Activated CD4-positive, alpha-beta memory T cell treated with anti-CD3 and anti-CD28 coated beads for 36 hours (primary cell): Measurements from ENCODE around the gene CD69. TPM values are rescaled to one million over a fixed set of nuclear protein-coding genes. Genes with fewer than 3 reads are reported as not detected.
A peak's percentile ranks its signal among the peaks of the same experiment; 100 is the strongest.

Source experiments
- CTCF ChIA-PET: fragments of 350-600 bp; sonication (Branson Sonifier 250); formaldehyde crosslinking; loops from one replicate; lab custom pipeline; 2021; ENCODE audit warnings: antibody characterized with exemption, inconsistent platforms; lab: Charles Lee
- POLR2A ChIA-PET: fragments of 350-600 bp; sonication (Branson Sonifier 250); formaldehyde crosslinking; loops from one replicate; lab custom pipeline; 2021; ENCODE audit warnings: antibody characterized with exemption; lab: Charles Lee
- DNase-seq: peaks from one replicate; pipeline ENCODE4 v3.0.0-alpha.2; 2020
- H3K27ac Mint-ChIP-seq: one replicate; pipeline ENCODE4 v1.8.0; 2021; ENCODE audit warnings: mixed read lengths
- H3K27me3 Mint-ChIP-seq: one replicate; pipeline ENCODE4 v1.8.0; 2021; ENCODE audit warnings: mixed read lengths
- H3K36me3 Mint-ChIP-seq: one replicate; pipeline ENCODE4 v1.8.0; 2021; ENCODE audit warnings: mixed read lengths
- H3K4me1 Mint-ChIP-seq: one replicate; pipeline ENCODE4 v1.8.0; 2021; ENCODE audit warnings: low read depth, mixed read lengths
- H3K4me3 Mint-ChIP-seq: one replicate; pipeline ENCODE4 v1.8.0; 2021; ENCODE audit warnings: mild to moderate bottlenecking, mixed read lengths
- H3K9me3 Mint-ChIP-seq: one replicate; pipeline ENCODE4 v1.8.0; 2021; ENCODE audit warnings: mixed read lengths
- intact Hi-C: fragments of 100-400 bp; cut with micrococcal nuclease; formaldehyde crosslinking; loops from one replicate; pipeline ENCODE4 v1.15.1; 2023
- total RNA-seq, 2 experiments: library from RNA; stranded (reverse); gene quantifications; one replicate each; pipeline ENCODE4 v1.2.3, GENCODE V29; 2021

Gene CD69
- total RNA-seq = 100 to 1,000 TPM; 118 to 120 TPM

GRCh38 chr12:9760699-9761418 is at the start of gene CD69:
Gene CD69 (minus strand): TSS chr12:9760901. CDS start chr12:9760820, 81 bp downstream.
- CTCF ChIA-PET = interaction anchor here (0.8 to 3.8 kb wide), 10 partner anchors 10 to 127 kb away, joined by 3 to 74 read pairs (median 6); partner anchors contain the start of gene CLEC2D
- DNase-seq = peak; percentile 90
- Mint-ChIP-seq H3K9me3 (no peaks in the 10 kb centered on the region), H3K4me3 (peak within 1 kb of the TSS; percentile 100), H3K27ac (peak within 1 kb of the TSS; percentile 99), H3K27me3 (peaks cover 2% of the 10 kb centered on the region), H3K36me3 (peaks cover 48% of the 10 kb centered on the region), H3K4me1 (peaks cover 52% of the 10 kb centered on the region)
- POLR2A ChIA-PET = interaction anchor here (0.5 to 13.1 kb wide), 17 partner anchors 10 to 451 kb away, joined by 3 to 277 read pairs (median 23); partner anchors contain the start of genes CLEC2B, CLEC2D and GABARAPL1
- intact Hi-C loops = loop anchor here (1.0 to 2.0 kb wide), 5 partner anchors 9 to 111 kb away; partner anchors contain the start of genes CLEC2D and CLECL1

GRCh38 chr12:9809866-9810265 is 49.2 kb upstream of the CD69 start:
- no peak for DNase-seq
- Mint-ChIP-seq H3K27me3 (peaks cover 17% of the 10 kb centered on the region), H3K36me3 (no peaks in the 10 kb centered on the region), H3K4me3 (no peak overlapping the region), H3K9me3 (no peaks in the 10 kb centered on the region), H3K27ac (no peak overlapping the region), H3K4me1 (peaks cover 12% of the 10 kb centered on the region)
- intact Hi-C loops = loop anchor here (10.0 kb wide), 1 partner anchor 195 kb away; no protein-coding TSS in a partner anchor
- CTCF ChIA-PET = interaction anchor here (0.6 to 14.0 kb wide), 5 partner anchors 12 to 200 kb away, joined by 3 to 139 read pairs (median 3); partner anchors contain the start of gene CLEC12B
- POLR2A ChIA-PET = no interaction called here

- ChIA-PET POLR2A (no interaction called here), CTCF (interaction anchor here (0.8 to 14.0 kb wide), 4 partner anchors 12 to 200 kb away, joined by 3 to 139 read pairs (median 4); partner anchors contain the start of gene CLEC12B)
- Mint-ChIP-seq H3K9me3 (no peaks in the 10 kb centered on the region), H3K36me3 (no peaks in the 10 kb centered on the region), H3K4me1 (peaks cover 12% of the 10 kb centered on the region), H3K4me3 (no peak overlapping the region), H3K27ac (no peak overlapping the region), H3K27me3 (peaks cover 17% of the 10 kb centered on the region)
- intact Hi-C loops = no loop called here
- DNase-seq = no peak
Measured at GRCh38 chr12:9809338-9809737, 48.6 kb upstream of the CD69 start.

- ChIA-PET POLR2A (interaction anchor here (1.2 kb wide), 1 partner anchor 50 kb away, joined by 3 read pairs; no protein-coding TSS in a partner anchor), CTCF (interaction anchor here (1.4 to 14.0 kb wide), 4 partner anchors 11 to 332 kb away, joined by 4 to 139 read pairs (median 10); no protein-coding TSS in a partner anchor)
- peaks cover 8% of the 10 kb centered on the region for H3K4me1 Mint-ChIP-seq
- intact Hi-C loops = no loop called here
- H3K27me3 Mint-ChIP-seq = peaks cover 17% of the 10 kb centered on the region
- H3K27ac Mint-ChIP-seq = no peak overlapping the region
- no peaks in the 10 kb centered on the region for H3K36me3 Mint-ChIP-seq
- no peak for DNase-seq
- no peak overlapping the region for H3K4me3 Mint-ChIP-seq
- H3K9me3 Mint-ChIP-seq = no peaks in the 10 kb centered on the region
Measured at GRCh38 chr12:9808504-9808903, 47.8 kb upstream of the CD69 start.

- intact Hi-C loops = no loop called here
- Mint-ChIP-seq H3K4me1 (peaks cover 6% of the 10 kb centered on the region), H3K27ac (no peak overlapping the region), H3K27me3 (peaks cover 13% of the 10 kb centered on the region), H3K4me3 (no peak overlapping the region), H3K9me3 (no peaks in the 10 kb centered on the region), H3K36me3 (no peaks in the 10 kb centered on the region)
- ChIA-PET CTCF (interaction anchor here (1.6 to 14.0 kb wide), 2 partner anchors 58 to 346 kb away, joined by 3 to 139 read pairs; no protein-coding TSS in a partner anchor), POLR2A (no interaction called here)
- no peak for DNase-seq
Measured at GRCh38 chr12:9806714-9807113, 46.0 kb upstream of the CD69 start.

GRCh38 chr12:9805883-9806282 is 45.2 kb upstream of the CD69 start:
- peaks cover 4% of the 10 kb centered on the region for H3K4me1 Mint-ChIP-seq
- intact Hi-C loops = no loop called here
- ChIA-PET CTCF (interaction anchor here (1.1 to 14.0 kb wide), 2 partner anchors 8 to 57 kb away, joined by 4 to 139 read pairs; no protein-coding TSS in a partner anchor), POLR2A (no interaction called here)
- H3K27ac Mint-ChIP-seq = no peak overlapping the region
- peaks cover 13% of the 10 kb centered on the region for H3K27me3 Mint-ChIP-seq
- H3K36me3 Mint-ChIP-seq = no peaks in the 10 kb centered on the region
- H3K9me3 Mint-ChIP-seq = no peaks in the 10 kb centered on the region
- no peak overlapping the region for H3K4me3 Mint-ChIP-seq
- DNase-seq = no peak

GRCh38 chr12:9799961-9800360 is 39.3 kb upstream of the CD69 start:
- H3K27ac Mint-ChIP-seq = no peak overlapping the region
- no peaks in the 10 kb centered on the region for H3K36me3 Mint-ChIP-seq
- DNase-seq = no peak
- H3K9me3 Mint-ChIP-seq = no peaks in the 10 kb centered on the region
- ChIA-PET POLR2A (interaction anchor here (6.9 kb wide), 1 partner anchor 41 kb away, joined by 180 read pairs; the partner anchor contains the start of gene CD69), CTCF (interaction anchor here (1.1 to 10.7 kb wide), 8 partner anchors 14 to 340 kb away, joined by 3 to 624 read pairs (median 18); partner anchors contain the start of gene CD69)
- H3K27me3 Mint-ChIP-seq = no peaks in the 10 kb centered on the region
- H3K4me3 Mint-ChIP-seq = no peak overlapping the region
- peaks cover 27% of the 10 kb centered on the region for H3K4me1 Mint-ChIP-seq
- intact Hi-C loops = loop anchor here (5.0 to 10.0 kb wide), 2 partner anchors 342 to 555 kb away; no protein-coding TSS in a partner anchor

GRCh38 chr12:9797722-9798619 is 37.3 kb upstream of the CD69 start:
- peak; percentile 77 for DNase-seq
- ChIA-PET POLR2A (interaction anchor here (1.0 to 6.9 kb wide), 8 partner anchors 25 to 147 kb away, joined by 3 to 180 read pairs (median 6); partner anchors contain the start of genes CD69, CLEC2B and CLEC2D), CTCF (interaction anchor here (0.6 to 10.7 kb wide), 28 partner anchors 10 to 348 kb away, joined by 3 to 624 read pairs (median 5); partner anchors contain the start of genes CD69, CLEC7A and CLECL1)
- Mint-ChIP-seq H3K4me3 (no peak overlapping the region), H3K27ac (peak overlapping the region; percentile 54), H3K9me3 (no peaks in the 10 kb centered on the region), H3K27me3 (no peaks in the 10 kb centered on the region), H3K36me3 (no peaks in the 10 kb centered on the region), H3K4me1 (peaks cover 44% of the 10 kb centered on the region)
- intact Hi-C loops = loop anchor here (1.0 to 10.0 kb wide), 6 partner anchors 48 to 553 kb away; partner anchors contain the start of gene CLEC2B

- H3K36me3 Mint-ChIP-seq = no peaks in the 10 kb centered on the region
- H3K27ac Mint-ChIP-seq = peak overlapping the region; percentile 84
- H3K27me3 Mint-ChIP-seq = no peaks in the 10 kb centered on the region
- H3K4me1 Mint-ChIP-seq = peaks cover 54% of the 10 kb centered on the region
- intact Hi-C loops = loop anchor here (1.0 to 10.0 kb wide), 3 partner anchors 147 to 552 kb away; no protein-coding TSS in a partner anchor
- ChIA-PET POLR2A (interaction anchor here (1.1 to 6.9 kb wide), 7 partner anchors 34 to 146 kb away, joined by 3 to 180 read pairs (median 6); partner anchors contain the start of genes CD69, CLEC2B and CLEC2D), CTCF (interaction anchor here (0.7 to 10.7 kb wide), 20 partner anchors 11 to 343 kb away, joined by 3 to 624 read pairs (median 8); partner anchors contain the start of genes CD69 and CLEC7A)
- H3K9me3 Mint-ChIP-seq = no peaks in the 10 kb centered on the region
- no peak for DNase-seq
- peak overlapping the region; percentile 69 for H3K4me3 Mint-ChIP-seq
Measured at GRCh38 chr12:9796971-9797370, 36.3 kb upstream of the CD69 start.

- no peaks in the 10 kb centered on the region for H3K36me3 Mint-ChIP-seq
- no peak for DNase-seq
- peak overlapping the region; percentile 69 for H3K4me3 Mint-ChIP-seq
- CTCF ChIA-PET = interaction anchor here (1.6 to 10.7 kb wide), 9 partner anchors 12 to 334 kb away, joined by 5 to 624 read pairs (median 11); partner anchors contain the start of genes CD69 and CLEC7A
- H3K27ac Mint-ChIP-seq = peak overlapping the region; percentile 84
- no peaks in the 10 kb centered on the region for H3K9me3 Mint-ChIP-seq
- POLR2A ChIA-PET = interaction anchor here (1.1 to 6.9 kb wide), 6 partner anchors 34 to 146 kb away, joined by 3 to 180 read pairs (median 10); partner anchors contain the start of genes CD69, CLEC2B and CLEC2D
- no peaks in the 10 kb centered on the region for H3K27me3 Mint-ChIP-seq
- intact Hi-C loops = loop anchor here (1.0 to 10.0 kb wide), 3 partner anchors 146 to 552 kb away; no protein-coding TSS in a partner anchor
- H3K4me1 Mint-ChIP-seq = peaks cover 60% of the 10 kb centered on the region
Measured at GRCh38 chr12:9796346-9796745, 35.6 kb upstream of the CD69 start.
